ENCODE data around the gene SLC4A3. TPM values are rescaled to one million over a fixed set of nuclear protein-coding genes. Genes with fewer than 3 reads are reported as not detected.

Gene SLC4A3
- polyA plus RNA-seq, 1 of the 3 experiments (the other 2 are of a cell fraction): 12.3 TPM

GRCh38 chr2:219628235-219628985 lies 980 bp downstream of the SLC4A3 start:
- WGBS (ENCODE audit: low lambda C conversion rate): 90% methylated on average over 21 of the region's 26 CpGs
- no peaks in the 10 kb centered on the region for H3F3A ChIP-seq (replicated peaks; ENCODE audit: insufficient read depth)
- peaks cover 5% of the 10 kb centered on the region; the same call in 1 of the 2 replicates for H3K79me2 ChIP-seq (ENCODE audit: insufficient read depth)
- H3K27ac ChIP-seq (ENCODE audit: low read depth in 2 of 2, low read length in 1 of 2): peak overlapping the region in 1 of 2 experiments; percentile 68; a peak in 1 of 4 replicates
- DNase-seq: no peak
- peaks cover 0 to 5% of the 10 kb centered on the region in 2 experiments for H3K36me3 ChIP-seq (replicated peaks in 1 of 2; ENCODE audit: control insufficient read depth in 1 of 2, insufficient read depth in 2 of 2, low read length in 1 of 2)
- no peaks in the 10 kb centered on the region for H3K27me3 ChIP-seq (ENCODE audit: insufficient read depth)
- ChIA-PET CTCF (interaction anchor here (0.8 to 7.8 kb wide), 11 partner anchors 9 to 85 kb away, joined by 3 to 59 read pairs (median 3); partner anchors contain the start of genes CHPF and OBSL1), POLR2A (interaction anchor here (0.5 to 4.5 kb wide), 3 partner anchors 11 to 31 kb away, joined by 3 to 18 read pairs (median 11); partner anchors contain the start of gene STK11IP)
- H3K4me1 ChIP-seq (ENCODE audit: control insufficient read depth in 1 of 2, insufficient read depth in 2 of 2, low read depth in 1 of 2, low read length in 1 of 2): peaks cover 0 to 13% of the 10 kb centered on the region in 2 experiments; a peak in 1 of 4 replicates
- H4K20me1 ChIP-seq (ENCODE audit: insufficient read depth): no peaks in the 10 kb centered on the region
- peak overlapping the region; percentile 64 to 68 for H3K4me3 ChIP-seq (ENCODE audit: low read depth in 2 of 2, low read length in 1 of 2)
- H3K9me2 ChIP-seq: no peaks in the 10 kb centered on the region
- H2AFZ ChIP-seq (ENCODE audit: low read depth): peak overlapping the region; percentile 94; the same call in 1 of the 2 replicates
- H3K9me3 ChIP-seq: no peaks in the 10 kb centered on the region
- H3K4me2 ChIP-seq: peak overlapping the region; percentile 97
- TF ChIP-seq POLR2AphosphoS5 (IDR thresholded peaks at IDR 0.05; ENCODE audit: low read depth, low read length) (no peak), ELF1 (IDR thresholded peaks at IDR 0.05) (no peak), SIN3A (IDR thresholded peaks at IDR 0.05; ENCODE audit: borderline replicate concordance, low read depth, low read length) (no peak), NRF1 (IDR thresholded peaks at IDR 0.05; ENCODE audit: low read depth, low read length) (no peak), MEF2A (IDR thresholded peaks at IDR 0.05; ENCODE audit: borderline replicate concordance, low read depth) (no peak), PBX3 (IDR thresholded peaks at IDR 0.05) (no peak), FOXJ3 (CRISPR knock-in tag; IDR thresholded peaks at IDR 0.05) (no peak), USF2 (IDR thresholded peaks at IDR 0.05; ENCODE audit: borderline replicate concordance, low read depth, low read length) (no peak), NFIC (IDR thresholded peaks at IDR 0.05; ENCODE audit: borderline replicate concordance) (no peak), MAX (IDR thresholded peaks at IDR 0.05; ENCODE audit: low read depth) (no peak), SMC3 (IDR thresholded peaks at IDR 0.05; ENCODE audit: low read depth, low read length) (no peak), TCF12 (IDR thresholded peaks at IDR 0.05) (no peak), EP300 (IDR thresholded peaks at IDR 0.05; ENCODE audit: borderline replicate concordance in 1 of 2, low read depth in 1 of 2, low read length in 1 of 2) (no peak), YY1 (IDR thresholded peaks at IDR 0.05; ENCODE audit: low read depth) (no peak), MXI1 (IDR thresholded peaks at IDR 0.05; ENCODE audit: low read depth, low read length) (no peak), RAD21 (IDR thresholded peaks at IDR 0.05; ENCODE audit: low read length) (no peak)
- H3K9ac ChIP-seq: peak overlapping the region; percentile 74
